GM12878 (cell line): ENCODE data around the gene RXRG. TPM values are rescaled to one million over a fixed set of nuclear protein-coding genes. Genes with fewer than 3 reads are reported as not detected.

Source experiments
- ATAC-seq: fragments of 200-7000 bp; cut with Tn5 transposase; 3 replicates; pipeline ENCODE4 v1.9.1; 2020; ENCODE audit warnings: mild to moderate bottlenecking, moderate library complexity
- BruUV-seq: library from RNA; stranded (reverse); fragments of 400-500 nt; replicated peaks from 2 replicates; lab custom pipeline; 2021; lab: Mats Ljungman, UMichigan
- CTCF ChIA-PET: fragments of 300-600 bp; sonication (Branson Sonifier 250); formaldehyde crosslinking; extraction: SDS; loops from one replicate; lab custom pipeline; 2021; ENCODE audit warnings: inconsistent platforms; lab: Yijun Ruan, JAX
- POLR2A ChIA-PET: fragments of 350-600 bp; formaldehyde crosslinking; extraction: SDS; loops from one replicate; lab custom pipeline; 2021; ENCODE audit warnings: inconsistent platforms; lab: Charles Lee
- RAD21 ChIA-PET: fragments of 300-600 bp; sonication (Branson Sonifier 250); formaldehyde crosslinking; loops from one replicate; lab custom pipeline; 2023; ENCODE audit warnings: antibody characterized with exemption; ENCODE audit not compliant: unreplicated experiment; lab: Charles Lee
- SMC1A ChIA-PET: fragments of 300-600 bp; sonication (Branson Sonifier 250); formaldehyde crosslinking; loops from one replicate; lab custom pipeline; 2023; ENCODE audit not compliant: unreplicated experiment, uncharacterized antibody; lab: Charles Lee
- DNase-seq: peaks from one replicate; pipeline ENCODE4 v3.0.0-alpha.2; 2011; ENCODE audit warnings: low read depth, low spot score
- FAIRE-seq: peaks from 3 replicates; lab custom pipeline; 2011; peaks lifted over from hg19 to GRCh38; lab: Jason Lieb, UNC
- H2AFZ ChIP-seq: 2 replicates; pipeline ENCODE4 v1.6.0; 2011; ENCODE audit warnings: low read depth, low read length, control low read depth; ENCODE audit not compliant: control insufficient read depth
- H3K27ac ChIP-seq: 2 replicates; pipeline ENCODE4 v1.5.1; 2011; ENCODE audit warnings: control low read depth; ENCODE audit not compliant: control insufficient read depth, insufficient read depth
- H3K27me3 ChIP-seq, 2 experiments: replicated peaks in 1 of 2; 2 replicates each; pipeline versions ENCODE4 v1.6.0 to v1.6.1; 2011; ENCODE audit warnings: low read length in 1 of 2; ENCODE audit not compliant: control insufficient read depth in 2 of 2, insufficient read depth in 2 of 2
- H3K36me3 ChIP-seq, 2 experiments: 2 replicates each; pipeline ENCODE4 v1.5.1; 2011; ENCODE audit warnings: low read length in 1 of 2; ENCODE audit not compliant: control insufficient read depth in 2 of 2, insufficient read depth in 2 of 2
- H3K4me1 ChIP-seq: 2 replicates; pipeline ENCODE4 v1.6.1; 2011; ENCODE audit warnings: mild to moderate bottlenecking, low read length, moderate library complexity, mixed read lengths; ENCODE audit not compliant: control insufficient read depth, insufficient read depth
- H3K4me2 ChIP-seq: 2 replicates; pipeline ENCODE4 v1.6.0; 2011; ENCODE audit warnings: control low read depth; ENCODE audit not compliant: control insufficient read depth, insufficient read depth
- H3K4me3 ChIP-seq: fragments of 200-600 bp; sonication (generic); 2 replicates; pipeline ENCODE4 v1.5.1; 2016
- H3K79me2 ChIP-seq: 2 replicates; pipeline ENCODE4 v1.6.0; 2011; ENCODE audit warnings: low read length; ENCODE audit not compliant: control insufficient read depth, insufficient read depth
- H3K9ac ChIP-seq: 2 replicates; pipeline ENCODE4 v1.8.0; 2011; ENCODE audit warnings: low read length, control low read depth, mixed read lengths; ENCODE audit not compliant: control insufficient read depth, insufficient read depth
- H3K9me3 ChIP-seq: replicated peaks from 3 replicates; pipeline ENCODE4 v1.5.1; 2011; ENCODE audit warnings: mild to moderate bottlenecking, low read length; ENCODE audit not compliant: control insufficient read depth, insufficient read depth
- H4K20me1 ChIP-seq: 2 replicates; pipeline ENCODE4 v1.6.0; 2011; ENCODE audit not compliant: control insufficient read depth, insufficient read depth
- BACH1 ChIP-seq: fragments of 450-650 bp; IDR thresholded peaks from 2 replicates; pipeline ENCODE4 v1.6.1; 2017; ENCODE audit warnings: mild to moderate bottlenecking, borderline replicate concordance
- BMI1 ChIP-seq: fragments of 450-650 bp; IDR thresholded peaks from 2 replicates; pipeline ENCODE4 v1.6.1; 2016; ENCODE audit warnings: mild to moderate bottlenecking, moderate library complexity, borderline replicate concordance
- FOS ChIP-seq: IDR thresholded peaks from 3 replicates; pipeline ENCODE4 v1.6.1; 2011; ENCODE audit warnings: borderline replicate concordance; ENCODE audit not compliant: insufficient read length; ENCODE audit errors: extremely low read depth
- MYC ChIP-seq: IDR thresholded peaks from 2 replicates; pipeline ENCODE4 v1.6.1; 2011; ENCODE audit warnings: mild to moderate bottlenecking, low read length, moderate library complexity, inconsistent platforms; ENCODE audit not compliant: insufficient read depth, insufficient replicate concordance, insufficient read length, severe bottlenecking
- NFYA ChIP-seq: IDR thresholded peaks from 2 replicates; pipeline ENCODE4 v1.6.1; 2011; ENCODE audit warnings: low read depth, mild to moderate bottlenecking, low read length, improper control_type of control experiment, borderline replicate concordance
- SMARCA5 ChIP-seq: fragments of 450-650 bp; IDR thresholded peaks from 2 replicates; pipeline ENCODE4 v1.6.1; 2017; ENCODE audit warnings: mild to moderate bottlenecking
- SUZ12 ChIP-seq: fragments of 200-600 bp; sonication (generic); IDR thresholded peaks from one replicate; pipeline ENCODE4 v1.6.1; 2018; ENCODE audit warnings: antibody characterized with exemption, mild to moderate bottlenecking; ENCODE audit not compliant: unreplicated experiment
- WGBS: methylation state at CpG from one replicate; pipeline ENCODE4 v1.1.6; 2016; ENCODE audit warnings: low lambda C conversion rate; ENCODE audit not compliant: insufficient replicate concordance, insufficient coverage; ENCODE audit errors: missing lambda C conversion rate; 5-methylcytosine and 5-hydroxymethylcytosine counted together
- in situ Hi-C: fragments of 300-500 bp; cut with MboI; formaldehyde crosslinking; loops from 9 replicates; pipeline ENCODE4 v1.14.3; 2018; ENCODE audit warnings: mixed read lengths
- intact Hi-C: fragments of 100-400 bp; cut with micrococcal nuclease; formaldehyde crosslinking; loops from one replicate; pipeline ENCODE4 v1.14.2; 2022; ENCODE audit not compliant: unreplicated experiment
- polyA plus RNA-seq, 11 experiments: library from polyadenylated mRNA; depleted of rRNA in 4 of 11; unstranded in 6 of 11; stranded (reverse) in 5 of 11; fragments of >200 nt; fragmentation: Nextera tagmentation in 4 of 11; fragmentation: Illumina TruSeq in 1 of 11; extraction: Ambion mirVana in 4 of 11; extraction: Trizol in 1 of 11; gene quantifications; 1 replicate in 1 of 11; 2 replicates in 10 of 11; pipeline versions ENCODE4 v1.2.1 to v1.2.3, GENCODE V29; 2011 to 2016; ENCODE audit warnings: inconsistent platforms in 2 of 11, missing spikeins in 2 of 11, low read depth in 1 of 11
- total RNA-seq, 4 experiments: library from RNA; depleted of rRNA in 3 of 4; stranded (reverse); fragments of >200 nt in 3 of 4; fragmentation: Illumina TruSeq in 1 of 4; extraction: Trizol in 1 of 4; gene quantifications; 2 replicates each; pipeline versions ENCODE4 v1.2.1 to v1.2.3, GENCODE V29; 2013 to 2021
- TF ChIP-seq, protein P1 (sequence below): IDR thresholded peaks from 2 replicates; pipeline ENCODE4 v1.6.1; 2012; ENCODE audit warnings: low read depth, low read length, improper control_type of control experiment
- TF ChIP-seq, protein P2 (sequence below): fragments of 450-650 bp; IDR thresholded peaks from 2 replicates; pipeline ENCODE4 v1.6.1; 2017; ENCODE audit warnings: borderline replicate concordance
- TF ChIP-seq, protein P3 (sequence below): IDR thresholded peaks from 2 replicates; pipeline ENCODE4 v1.6.1; 2011; ENCODE audit warnings: borderline replicate concordance, low read depth, mild to moderate bottlenecking, moderate library complexity, mixed read lengths, low read length; ENCODE audit not compliant: insufficient read depth; ENCODE audit errors: extremely low read length
- TF ChIP-seq, protein P4 (sequence below): IDR thresholded peaks from 2 replicates; pipeline ENCODE4 v1.6.1; 2012; ENCODE audit warnings: improper control_type of control experiment, low read depth, low read length; ENCODE audit not compliant: insufficient replicate concordance

The RXRG gene
- total and polyA plus RNA-seq, 10 of the 15 experiments (the other 5 are each of a cell fraction or from before 2014, with no cell fraction given) = 0.10 TPM; not detected in 9

DNA sequence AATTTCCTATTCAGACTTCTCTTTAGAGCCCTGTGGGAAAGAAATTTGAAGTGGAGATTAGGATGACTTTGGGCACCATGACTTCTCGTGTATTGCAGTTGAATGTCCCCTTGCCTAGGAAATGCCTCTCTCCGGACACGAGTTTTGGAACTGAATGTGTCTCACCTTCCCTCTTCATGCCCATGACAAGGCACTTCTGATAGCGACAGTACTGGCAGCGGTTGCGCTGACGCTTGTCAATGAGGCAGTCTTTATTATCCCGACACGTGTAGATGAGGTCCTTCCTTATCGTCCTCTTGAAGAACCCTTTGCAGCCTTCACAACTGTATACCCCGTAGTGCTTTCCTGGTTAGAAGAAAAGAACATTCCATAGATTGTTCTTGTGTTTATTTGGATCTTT, 28.1 kb downstream of the RXRG start:
- BruUV-seq = no TSS peak
- H3K27me3 ChIP-seq = peaks cover 0 to 7% of the 10 kb centered on the region in 2 experiments; a peak in 3 of 4 replicates
- no peak overlapping the region for H3K4me2 ChIP-seq
- ATAC-seq = no peak
- no peak overlapping the region for H3K4me3 ChIP-seq
- in situ Hi-C loops = no loop called here
- FAIRE-seq = no peak
- H3K27ac ChIP-seq = no peak overlapping the region
- no peak for DNase-seq
- H3K79me2 ChIP-seq = no peaks in the 10 kb centered on the region
- SMC1A ChIA-PET = no interaction called here
- CTCF ChIA-PET = no interaction called here
- POLR2A ChIA-PET = no interaction called here
- WGBS = 50% methylated on average over 11 of the region's 11 CpGs
- H3K4me1 ChIP-seq = no peaks in the 10 kb centered on the region
- no peak overlapping the region for H2AFZ ChIP-seq
- H4K20me1 ChIP-seq = no peaks in the 10 kb centered on the region
- H3K9ac ChIP-seq = no peak overlapping the region
- RAD21 ChIA-PET = no interaction called here
- intact Hi-C loops = no loop called here
- no peaks in the 10 kb centered on the region for H3K36me3 ChIP-seq
- no peaks in the 10 kb centered on the region for H3K9me3 ChIP-seq
- TF ChIP-seq, protein P1, sequence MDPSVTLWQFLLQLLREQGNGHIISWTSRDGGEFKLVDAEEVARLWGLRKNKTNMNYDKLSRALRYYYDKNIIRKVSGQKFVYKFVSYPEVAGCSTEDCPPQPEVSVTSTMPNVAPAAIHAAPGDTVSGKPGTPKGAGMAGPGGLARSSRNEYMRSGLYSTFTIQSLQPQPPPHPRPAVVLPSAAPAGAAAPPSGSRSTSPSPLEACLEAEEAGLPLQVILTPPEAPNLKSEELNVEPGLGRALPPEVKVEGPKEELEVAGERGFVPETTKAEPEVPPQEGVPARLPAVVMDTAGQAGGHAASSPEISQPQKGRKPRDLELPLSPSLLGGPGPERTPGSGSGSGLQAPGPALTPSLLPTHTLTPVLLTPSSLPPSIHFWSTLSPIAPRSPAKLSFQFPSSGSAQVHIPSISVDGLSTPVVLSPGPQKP = no peak
- TF ChIP-seq, protein P2, sequence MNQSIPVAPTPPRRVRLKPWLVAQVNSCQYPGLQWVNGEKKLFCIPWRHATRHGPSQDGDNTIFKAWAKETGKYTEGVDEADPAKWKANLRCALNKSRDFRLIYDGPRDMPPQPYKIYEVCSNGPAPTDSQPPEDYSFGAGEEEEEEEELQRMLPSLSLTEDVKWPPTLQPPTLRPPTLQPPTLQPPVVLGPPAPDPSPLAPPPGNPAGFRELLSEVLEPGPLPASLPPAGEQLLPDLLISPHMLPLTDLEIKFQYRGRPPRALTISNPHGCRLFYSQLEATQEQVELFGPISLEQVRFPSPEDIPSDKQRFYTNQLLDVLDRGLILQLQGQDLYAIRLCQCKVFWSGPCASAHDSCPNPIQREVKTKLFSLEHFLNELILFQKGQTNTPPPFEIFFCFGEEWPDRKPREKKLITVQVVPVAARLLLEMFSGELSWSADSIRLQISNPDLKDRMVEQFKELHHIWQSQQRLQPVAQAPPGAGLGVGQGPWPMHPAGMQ = no peak
- TF ChIP-seq SUZ12 (no peak), SMARCA5 (no peak), MYC (no peak), FOS (no peak), NFYA (no peak), BACH1 (no peak), BMI1 (no peak)
- TF ChIP-seq, protein P3, sequence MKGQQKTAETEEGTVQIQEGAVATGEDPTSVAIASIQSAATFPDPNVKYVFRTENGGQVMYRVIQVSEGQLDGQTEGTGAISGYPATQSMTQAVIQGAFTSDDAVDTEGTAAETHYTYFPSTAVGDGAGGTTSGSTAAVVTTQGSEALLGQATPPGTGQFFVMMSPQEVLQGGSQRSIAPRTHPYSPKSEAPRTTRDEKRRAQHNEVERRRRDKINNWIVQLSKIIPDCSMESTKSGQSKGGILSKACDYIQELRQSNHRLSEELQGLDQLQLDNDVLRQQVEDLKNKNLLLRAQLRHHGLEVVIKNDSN = no peak
- TF ChIP-seq, protein P4, sequence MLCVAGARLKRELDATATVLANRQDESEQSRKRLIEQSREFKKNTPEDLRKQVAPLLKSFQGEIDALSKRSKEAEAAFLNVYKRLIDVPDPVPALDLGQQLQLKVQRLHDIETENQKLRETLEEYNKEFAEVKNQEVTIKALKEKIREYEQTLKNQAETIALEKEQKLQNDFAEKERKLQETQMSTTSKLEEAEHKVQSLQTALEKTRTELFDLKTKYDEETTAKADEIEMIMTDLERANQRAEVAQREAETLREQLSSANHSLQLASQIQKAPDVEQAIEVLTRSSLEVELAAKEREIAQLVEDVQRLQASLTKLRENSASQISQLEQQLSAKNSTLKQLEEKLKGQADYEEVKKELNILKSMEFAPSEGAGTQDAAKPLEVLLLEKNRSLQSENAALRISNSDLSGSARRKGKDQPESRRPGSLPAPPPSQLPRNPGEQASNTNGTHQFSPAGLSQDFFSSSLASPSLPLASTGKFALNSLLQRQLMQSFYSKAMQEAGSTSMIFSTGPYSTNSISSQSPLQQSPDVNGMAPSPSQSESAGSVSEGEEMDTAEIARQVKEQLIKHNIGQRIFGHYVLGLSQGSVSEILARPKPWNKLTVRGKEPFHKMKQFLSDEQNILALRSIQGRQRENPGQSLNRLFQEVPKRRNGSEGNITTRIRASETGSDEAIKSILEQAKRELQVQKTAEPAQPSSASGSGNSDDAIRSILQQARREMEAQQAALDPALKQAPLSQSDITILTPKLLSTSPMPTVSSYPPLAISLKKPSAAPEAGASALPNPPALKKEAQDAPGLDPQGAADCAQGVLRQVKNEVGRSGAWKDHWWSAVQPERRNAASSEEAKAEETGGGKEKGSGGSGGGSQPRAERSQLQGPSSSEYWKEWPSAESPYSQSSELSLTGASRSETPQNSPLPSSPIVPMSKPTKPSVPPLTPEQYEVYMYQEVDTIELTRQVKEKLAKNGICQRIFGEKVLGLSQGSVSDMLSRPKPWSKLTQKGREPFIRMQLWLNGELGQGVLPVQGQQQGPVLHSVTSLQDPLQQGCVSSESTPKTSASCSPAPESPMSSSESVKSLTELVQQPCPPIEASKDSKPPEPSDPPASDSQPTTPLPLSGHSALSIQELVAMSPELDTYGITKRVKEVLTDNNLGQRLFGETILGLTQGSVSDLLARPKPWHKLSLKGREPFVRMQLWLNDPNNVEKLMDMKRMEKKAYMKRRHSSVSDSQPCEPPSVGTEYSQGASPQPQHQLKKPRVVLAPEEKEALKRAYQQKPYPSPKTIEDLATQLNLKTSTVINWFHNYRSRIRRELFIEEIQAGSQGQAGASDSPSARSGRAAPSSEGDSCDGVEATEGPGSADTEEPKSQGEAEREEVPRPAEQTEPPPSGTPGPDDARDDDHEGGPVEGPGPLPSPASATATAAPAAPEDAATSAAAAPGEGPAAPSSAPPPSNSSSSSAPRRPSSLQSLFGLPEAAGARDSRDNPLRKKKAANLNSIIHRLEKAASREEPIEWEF = no peak
